ENCODE results near the gene UROS. TPM values are rescaled to one million over a fixed set of nuclear protein-coding genes. Genes with fewer than 3 reads are reported as not detected.

The UROS gene
- total and polyA plus RNA-seq, 10 of the 15 experiments (the other 5 are each of a cell fraction or from before 2014, with no cell fraction given): 4.3 to 112 (median 64.5) TPM

DNA sequence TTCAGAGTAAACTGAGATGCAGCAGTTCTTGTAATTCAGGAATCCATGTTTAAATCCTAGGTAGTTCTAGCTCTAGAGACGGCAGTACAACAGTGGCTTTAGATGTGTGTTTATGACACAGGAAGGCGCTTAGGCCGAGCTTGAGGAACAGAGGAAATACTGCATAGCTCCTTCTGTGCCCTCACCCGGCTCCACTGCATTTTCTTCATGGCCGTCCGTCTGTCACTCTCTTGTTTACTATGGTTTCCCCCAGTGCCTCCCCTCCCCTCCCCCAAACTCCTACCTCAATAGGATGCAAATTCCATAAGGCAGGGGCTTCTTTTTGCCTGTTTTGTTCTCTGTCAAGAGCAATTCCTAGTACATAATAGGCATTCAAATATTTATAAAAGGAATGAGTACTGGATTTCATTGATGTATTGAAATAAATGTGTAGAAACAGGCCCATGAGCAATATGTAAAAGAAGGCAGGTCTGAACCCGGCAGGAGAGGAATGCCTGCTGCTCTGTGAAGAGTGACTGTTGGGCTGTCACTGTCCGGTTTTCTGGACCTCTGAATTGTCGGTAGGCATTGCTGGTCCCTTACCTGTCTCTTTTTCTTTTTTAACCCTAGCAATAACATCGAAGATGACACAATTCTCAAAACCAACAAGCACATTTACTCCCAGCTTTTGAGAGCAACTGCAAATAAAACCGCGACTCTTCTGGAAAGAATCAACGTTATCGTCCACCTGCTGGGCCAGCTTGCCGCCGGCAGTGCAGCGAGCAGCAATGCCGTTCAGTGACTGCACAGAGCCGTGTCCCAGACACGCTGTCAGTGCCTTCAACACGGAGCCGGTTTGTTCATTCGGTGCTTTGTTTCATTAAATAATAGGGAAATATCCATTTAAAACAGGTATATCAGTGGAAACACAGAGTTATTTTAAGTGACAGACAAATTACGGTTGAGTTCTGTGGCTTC lies 60.1 kb downstream of the UROS start:
- no TSS peak for BruUV-seq (replicated peaks)
- CTCF ChIA-PET: no interaction called here

More for the DNA sequence above, 60.1 kb downstream of the UROS start:
- H4K20me1 ChIP-seq (ENCODE audit: control insufficient read depth, insufficient read depth): no peaks in the 10 kb centered on the region
- peaks cover 12 to 43% of the 10 kb centered on the region in 2 experiments for H3K36me3 ChIP-seq (ENCODE audit: control insufficient read depth in 2 of 2, insufficient read depth in 2 of 2, low read length in 1 of 2)
- H2AFZ ChIP-seq (ENCODE audit: control insufficient read depth, low read depth, low read length): no peak overlapping the region
- H3K27me3 ChIP-seq (replicated peaks in 1 of 2; ENCODE audit: control insufficient read depth in 2 of 2, insufficient read depth in 2 of 2, low read length in 1 of 2): no peaks in the 10 kb centered on the region
- FAIRE-seq: no peak
- in situ Hi-C loops (cut with MboI) (no loop called here), intact Hi-C loops (cut with micrococcal nuclease; ENCODE audit: unreplicated experiment) (no loop called here)
- no peak overlapping the region for H3K27ac ChIP-seq (ENCODE audit: control insufficient read depth, insufficient read depth)
- TF ChIP-seq CHD4 (IDR thresholded peaks at IDR 0.05): no peak
- TF ChIP-seq ATF7 (IDR thresholded peaks at IDR 0.05; ENCODE audit: low read depth): no peak
- TF ChIP-seq, protein P1, sequence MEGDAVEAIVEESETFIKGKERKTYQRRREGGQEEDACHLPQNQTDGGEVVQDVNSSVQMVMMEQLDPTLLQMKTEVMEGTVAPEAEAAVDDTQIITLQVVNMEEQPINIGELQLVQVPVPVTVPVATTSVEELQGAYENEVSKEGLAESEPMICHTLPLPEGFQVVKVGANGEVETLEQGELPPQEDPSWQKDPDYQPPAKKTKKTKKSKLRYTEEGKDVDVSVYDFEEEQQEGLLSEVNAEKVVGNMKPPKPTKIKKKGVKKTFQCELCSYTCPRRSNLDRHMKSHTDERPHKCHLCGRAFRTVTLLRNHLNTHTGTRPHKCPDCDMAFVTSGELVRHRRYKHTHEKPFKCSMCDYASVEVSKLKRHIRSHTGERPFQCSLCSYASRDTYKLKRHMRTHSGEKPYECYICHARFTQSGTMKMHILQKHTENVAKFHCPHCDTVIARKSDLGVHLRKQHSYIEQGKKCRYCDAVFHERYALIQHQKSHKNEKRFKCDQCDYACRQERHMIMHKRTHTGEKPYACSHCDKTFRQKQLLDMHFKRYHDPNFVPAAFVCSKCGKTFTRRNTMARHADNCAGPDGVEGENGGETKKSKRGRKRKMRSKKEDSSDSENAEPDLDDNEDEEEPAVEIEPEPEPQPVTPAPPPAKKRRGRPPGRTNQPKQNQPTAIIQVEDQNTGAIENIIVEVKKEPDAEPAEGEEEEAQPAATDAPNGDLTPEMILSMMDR (IDR thresholded peaks at IDR 0.05 in 2 of 3, conservative IDR thresholded peaks at IDR 0.05 in 1 of 3; ENCODE audit: control insufficient read depth in 2 of 3, extremely low read depth in 1 of 3, insufficient read depth in 1 of 3, low read depth in 3 of 3, low read length in 3 of 3): no peak
- no peak for TF ChIP-seq FOXK2 (IDR thresholded peaks at IDR 0.05)
- TF ChIP-seq, protein P2, sequence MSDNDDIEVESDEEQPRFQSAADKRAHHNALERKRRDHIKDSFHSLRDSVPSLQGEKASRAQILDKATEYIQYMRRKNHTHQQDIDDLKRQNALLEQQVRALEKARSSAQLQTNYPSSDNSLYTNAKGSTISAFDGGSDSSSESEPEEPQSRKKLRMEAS (IDR thresholded peaks at IDR 0.05; ENCODE audit: low read depth, low read length): no peak
- TF ChIP-seq, protein P3, sequence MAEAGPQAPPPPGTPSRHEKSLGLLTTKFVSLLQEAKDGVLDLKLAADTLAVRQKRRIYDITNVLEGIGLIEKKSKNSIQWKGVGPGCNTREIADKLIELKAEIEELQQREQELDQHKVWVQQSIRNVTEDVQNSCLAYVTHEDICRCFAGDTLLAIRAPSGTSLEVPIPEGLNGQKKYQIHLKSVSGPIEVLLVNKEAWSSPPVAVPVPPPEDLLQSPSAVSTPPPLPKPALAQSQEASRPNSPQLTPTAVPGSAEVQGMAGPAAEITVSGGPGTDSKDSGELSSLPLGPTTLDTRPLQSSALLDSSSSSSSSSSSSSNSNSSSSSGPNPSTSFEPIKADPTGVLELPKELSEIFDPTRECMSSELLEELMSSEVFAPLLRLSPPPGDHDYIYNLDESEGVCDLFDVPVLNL (IDR thresholded peaks at IDR 0.05; ENCODE audit: low read depth, low read length): no peak
- TF ChIP-seq KAT2A (conservative IDR thresholded peaks at IDR 0.05; ENCODE audit: control insufficient read depth, low read depth, low read length): no peak
- no peak for TF ChIP-seq YBX1 (IDR thresholded peaks at IDR 0.05)
- ATAC-seq: no peak
- no peak overlapping the region for H3K4me2 ChIP-seq (ENCODE audit: control insufficient read depth, insufficient read depth)
- no peak for DNase-seq (ENCODE audit: low read depth, low spot score)
- no peak overlapping the region for H3K4me3 ChIP-seq
- ChIA-PET POLR2A (interaction anchor here (0.5 kb wide), 1 partner anchor 154 kb away, joined by 5 read pairs; no protein-coding TSS in a partner anchor), SMC1A (ENCODE audit: uncharacterized antibody, unreplicated experiment) (interaction anchor here (0.7 kb wide), 1 partner anchor 15 kb away, joined by 3 read pairs; no protein-coding TSS in a partner anchor), RAD21 (ENCODE audit: unreplicated experiment) (no interaction called here)
- no peaks in the 10 kb centered on the region for H3K79me2 ChIP-seq (ENCODE audit: control insufficient read depth, insufficient read depth, low read length)
- H3K9ac ChIP-seq (ENCODE audit: control insufficient read depth, insufficient read depth, low read length): no peak overlapping the region
- H3K9me3 ChIP-seq (replicated peaks; ENCODE audit: control insufficient read depth, insufficient read depth, low read length): no peaks in the 10 kb centered on the region
- H3K4me1 ChIP-seq (ENCODE audit: control insufficient read depth, insufficient read depth, low read length): no peaks in the 10 kb centered on the region
- 97% methylated on average over 23 of the region's 24 CpGs for WGBS (ENCODE audit: insufficient coverage, insufficient replicate concordance, low lambda C conversion rate, missing lambda C conversion rate)

All from GM12878 (cell line).